NCI-H2029 treated with DMSO at 0.1 percent for 48 hours (cell line): ENCODE results near the gene OTUD4.
A peak's percentile ranks its signal among the peaks of the same experiment; 100 is the strongest.

ENCODE experiments used
- DNase-seq: peaks from one replicate; lab custom pipeline; 2025; lab: John Stamatoyannopoulos, UW

The OTUD4 gene

GRCh38 chr4:145108128-145108527, 72.3 kb downstream of the OTUD4 start:
- no peak for DNase-seq

- DNase-seq, result no peak
Measured at GRCh38 chr4:145107126-145107525, 73.3 kb downstream of the OTUD4 start.

- no peak for DNase-seq
Measured at GRCh38 chr4:145103496-145103895, 76.9 kb downstream of the OTUD4 start.

- DNase-seq, result no peak
Measured at GRCh38 chr4:145102619-145103018, 77.8 kb downstream of the OTUD4 start.

- DNase-seq, result no peak
Measured at GRCh38 chr4:145101091-145101490, 79.3 kb downstream of the OTUD4 start.

- DNase-seq, result no peak
Measured at GRCh38 chr4:145099653-145100052, 80.7 kb downstream of the OTUD4 start.

- peak; percentile 3 for DNase-seq
Measured at GRCh38 chr4:145098675-145099037, 81.7 kb downstream of the OTUD4 start.

- DNase-seq, result peak; percentile 87
Measured at GRCh38 chr4:145097821-145098674, 82.3 kb downstream of the OTUD4 start, which contains the start of the genes ABCE1 and ANAPC10. TSS of gene ABCE1 (plus strand) at chr4:145098311. CDS start at chr4:145104413, 6,102 bp downstream. TSS of gene ANAPC10 (minus strand) at chr4:145098196. CDS start at chr4:145096099, 2,097 bp downstream.

GRCh38 chr4:145097331-145097820, 83.0 kb downstream of the OTUD4 start:
- DNase-seq, result no peak

- no peak for DNase-seq
Measured at GRCh38 chr4:145093638-145094037, 86.8 kb downstream of the OTUD4 start.

- DNase-seq, result no peak
Measured at GRCh38 chr4:145090380-145090779, 90.0 kb downstream of the OTUD4 start.

GRCh38 chr4:145083891-145084605, 96.3 kb downstream of the OTUD4 start:
- no peak for DNase-seq
